HEK293T (cell line): ENCODE results near the gene RPS19BP1.

ENCODE experiments used
- BHLHE40 ChIP-seq: fragments of 450-650 bp; IDR thresholded peaks from 2 replicates; pipeline ENCODE4 v1.6.1; 2016; ENCODE audit warnings: mild to moderate bottlenecking, moderate library complexity, borderline replicate concordance
- CTBP1 ChIP-seq: fragments of 450-650 bp; IDR thresholded peaks from 2 replicates; pipeline ENCODE4 v1.6.1; 2016; ENCODE audit warnings: borderline replicate concordance
- ELF4 ChIP-seq: fragments of 450-650 bp; IDR thresholded peaks from 2 replicates; pipeline ENCODE4 v1.6.1; 2017; ENCODE audit warnings: antibody characterized with exemption
- FOXK2 ChIP-seq: fragments of 450-650 bp; IDR thresholded peaks from 2 replicates; pipeline ENCODE4 v1.6.1; 2016; ENCODE audit warnings: mild to moderate bottlenecking
- FOXM1 ChIP-seq: fragments of 450-650 bp; IDR thresholded peaks from 2 replicates; pipeline ENCODE4 v1.6.1; 2017; ENCODE audit warnings: mild to moderate bottlenecking, borderline replicate concordance
- NFRKB ChIP-seq: fragments of 450-650 bp; IDR thresholded peaks from 2 replicates; pipeline ENCODE4 v1.6.1; 2016; ENCODE audit warnings: mild to moderate bottlenecking, moderate library complexity
- SP1 ChIP-seq: fragments of 450-650 bp; IDR thresholded peaks from 2 replicates; pipeline ENCODE4 v1.6.1; 2017
- SUZ12 ChIP-seq: fragments of 450-650 bp; IDR thresholded peaks from 2 replicates; pipeline ENCODE4 v1.6.1; 2016; ENCODE audit warnings: mild to moderate bottlenecking
- TARDBP ChIP-seq: fragments of 450-650 bp; IDR thresholded peaks from 2 replicates; pipeline ENCODE4 v1.6.1; 2016
- TF ChIP-seq, protein P1 (sequence below): fragments of 450-650 bp; IDR thresholded peaks from 2 replicates; pipeline ENCODE4 v1.6.1; 2016

DNA sequence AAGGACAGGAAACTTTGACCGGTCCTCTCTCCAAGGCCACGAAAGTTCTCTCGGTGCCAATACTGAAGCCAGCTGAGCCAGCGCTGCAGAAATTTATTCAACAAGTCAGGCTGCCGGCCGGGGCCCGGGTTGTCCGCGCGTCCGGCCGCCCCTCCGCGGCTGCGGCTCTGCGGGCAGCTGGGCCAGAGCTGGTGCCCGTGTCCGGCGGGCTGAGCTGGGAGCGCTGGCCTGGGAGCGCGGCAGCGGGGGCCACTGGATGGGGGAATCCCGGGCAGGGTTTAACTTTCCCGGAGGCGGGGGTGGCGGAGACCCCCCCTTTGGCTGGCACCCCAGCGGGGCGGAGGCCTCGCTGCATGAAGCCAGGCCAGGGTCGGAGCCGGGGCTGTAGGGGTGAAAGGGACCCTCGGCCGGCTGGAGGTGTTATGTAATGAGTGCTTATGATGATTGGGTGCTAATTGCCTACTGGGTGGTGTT is 25.7 kb upstream of the RPS19BP1 start:
- TF ChIP-seq, protein P1, sequence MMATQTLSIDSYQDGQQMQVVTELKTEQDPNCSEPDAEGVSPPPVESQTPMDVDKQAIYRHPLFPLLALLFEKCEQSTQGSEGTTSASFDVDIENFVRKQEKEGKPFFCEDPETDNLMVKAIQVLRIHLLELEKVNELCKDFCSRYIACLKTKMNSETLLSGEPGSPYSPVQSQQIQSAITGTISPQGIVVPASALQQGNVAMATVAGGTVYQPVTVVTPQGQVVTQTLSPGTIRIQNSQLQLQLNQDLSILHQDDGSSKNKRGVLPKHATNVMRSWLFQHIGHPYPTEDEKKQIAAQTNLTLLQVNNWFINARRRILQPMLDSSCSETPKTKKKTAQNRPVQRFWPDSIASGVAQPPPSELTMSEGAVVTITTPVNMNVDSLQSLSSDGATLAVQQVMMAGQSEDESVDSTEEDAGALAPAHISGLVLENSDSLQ: no peak
- TF ChIP-seq CTBP1 (no peak), FOXK2 (no peak), ELF4 (no peak), NFRKB (no peak), TARDBP (no peak), SUZ12 (no peak), SP1 (no peak), BHLHE40 (no peak), FOXM1 (no peak)
